ENCODE results near the gene TRAF2.

Gene TRAF2

DNA sequence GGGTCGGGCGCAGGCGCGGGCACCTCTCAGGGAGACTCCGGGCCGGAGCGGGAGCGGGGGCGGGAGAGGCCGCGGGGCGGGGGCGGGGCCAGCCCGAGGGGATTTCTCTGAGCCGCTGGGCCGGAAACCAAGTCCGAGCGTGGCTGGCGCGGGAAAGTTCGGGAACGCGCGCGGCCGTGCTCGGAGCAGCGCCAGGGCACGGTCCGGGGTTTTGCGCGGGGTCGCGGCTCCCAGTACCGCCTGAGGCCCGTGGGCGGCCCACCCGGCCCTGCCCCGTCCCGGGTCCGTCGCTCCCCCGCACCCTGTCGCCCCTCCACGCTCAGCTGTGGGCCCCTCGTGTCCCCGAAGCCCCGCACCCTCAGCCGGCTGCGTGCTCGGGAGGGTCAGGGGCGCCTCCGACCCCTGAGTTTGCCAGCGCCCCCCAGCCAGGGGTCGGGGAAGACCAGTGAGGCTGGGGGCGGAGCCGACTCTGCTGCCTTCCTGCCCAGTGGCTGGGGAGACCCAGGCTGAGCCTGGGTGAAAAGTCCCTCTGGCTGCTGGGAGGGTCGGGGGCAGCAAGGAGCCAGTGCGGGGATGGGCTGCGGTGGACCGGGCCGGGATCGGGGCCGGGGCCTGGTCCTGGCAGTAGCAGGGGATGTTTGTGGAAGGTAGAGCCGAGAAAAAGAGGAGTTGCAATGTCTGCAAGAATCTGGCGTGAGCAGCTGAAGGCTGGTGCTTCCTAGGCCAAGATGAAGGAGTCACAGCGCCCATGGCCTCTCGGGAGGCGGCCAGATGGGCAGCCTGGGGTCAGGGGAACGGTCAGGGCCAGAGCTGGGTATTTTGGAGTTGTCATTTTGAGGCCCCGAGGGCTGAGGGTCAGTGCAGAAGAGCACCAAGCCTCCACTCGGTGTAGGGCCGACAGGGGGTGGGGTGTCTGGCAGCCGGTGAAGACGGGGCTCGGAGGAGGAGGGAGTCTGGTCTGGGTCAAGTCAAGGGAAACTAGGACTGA is 588 bp downstream of the TRAF2 start:
- FAIRE-seq = peak; percentile 79
- TF ChIP-seq TAF1 (IDR thresholded peaks at IDR 0.05; ENCODE audit: borderline replicate concordance, low read depth, low read length) (0 out of 2 replicates have a peak, but pooled peaks have one; percentile 11), POLR2AphosphoS5 (IDR thresholded peaks at IDR 0.05; ENCODE audit: low read depth, low read length) (no peak), POLR2A (IDR thresholded peaks at IDR 0.05; ENCODE audit: low read depth, low read length) (peak; percentile 52; the same call in 1 of the 2 replicates)
- peak; percentile 85 for DNase-seq (ENCODE audit: insufficient read length)

DNA sequence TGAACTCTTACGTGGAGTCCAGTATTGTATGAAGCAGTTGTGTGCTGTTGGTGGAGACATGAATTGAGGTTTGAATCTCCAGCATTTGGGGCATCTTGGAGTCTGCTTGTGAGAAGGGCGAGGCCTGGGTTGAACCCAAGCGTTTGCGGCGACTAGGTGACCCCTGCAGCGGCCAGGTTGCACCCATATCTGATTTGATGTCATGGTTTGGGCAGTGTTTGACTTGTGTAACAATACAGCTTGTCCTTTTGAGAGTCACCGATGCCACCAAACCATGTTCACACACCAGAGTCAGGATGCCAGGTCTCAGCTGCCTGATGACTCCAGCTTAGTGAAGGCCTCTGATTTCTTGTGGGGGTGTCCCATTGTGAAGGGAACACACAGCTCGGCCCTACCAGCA is 2.1 kb downstream of the TRAF2 start:
- TF ChIP-seq TAF1 (IDR thresholded peaks at IDR 0.05; ENCODE audit: borderline replicate concordance, low read depth, low read length) = no peak
- TF ChIP-seq POLR2AphosphoS5 (IDR thresholded peaks at IDR 0.05; ENCODE audit: low read depth, low read length) = no peak
- no peak for TF ChIP-seq POLR2A (IDR thresholded peaks at IDR 0.05; ENCODE audit: low read depth, low read length)
- DNase-seq (ENCODE audit: insufficient read length) (no peak), FAIRE-seq (no peak)

DNA sequence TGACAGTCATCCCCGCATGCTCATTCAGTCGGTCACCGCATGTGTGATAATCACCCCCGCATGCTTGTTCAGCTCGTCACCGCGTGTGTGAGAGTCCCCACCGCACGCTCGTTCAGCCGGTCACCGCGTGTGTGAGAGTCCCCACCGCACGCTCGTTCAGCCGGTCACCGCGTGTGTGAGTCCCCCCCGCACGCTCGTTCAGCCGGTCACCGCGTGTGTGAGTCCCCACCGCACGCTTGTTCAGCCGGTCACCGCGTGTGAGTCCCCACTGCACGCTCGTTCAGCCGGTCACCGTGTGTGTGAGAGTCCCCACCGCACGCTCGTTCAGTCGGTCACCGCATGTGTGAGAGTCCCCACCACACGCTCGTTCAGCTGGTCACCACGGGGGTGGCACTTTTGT is 3.5 kb downstream of the TRAF2 start:
- DNase-seq (ENCODE audit: insufficient read length) (no peak), FAIRE-seq (no peak)
- TF ChIP-seq TAF1 (IDR thresholded peaks at IDR 0.05; ENCODE audit: borderline replicate concordance, low read depth, low read length) (no peak), POLR2A (IDR thresholded peaks at IDR 0.05; ENCODE audit: low read depth, low read length) (no peak), POLR2AphosphoS5 (IDR thresholded peaks at IDR 0.05; ENCODE audit: low read depth, low read length) (no peak)

DNA sequence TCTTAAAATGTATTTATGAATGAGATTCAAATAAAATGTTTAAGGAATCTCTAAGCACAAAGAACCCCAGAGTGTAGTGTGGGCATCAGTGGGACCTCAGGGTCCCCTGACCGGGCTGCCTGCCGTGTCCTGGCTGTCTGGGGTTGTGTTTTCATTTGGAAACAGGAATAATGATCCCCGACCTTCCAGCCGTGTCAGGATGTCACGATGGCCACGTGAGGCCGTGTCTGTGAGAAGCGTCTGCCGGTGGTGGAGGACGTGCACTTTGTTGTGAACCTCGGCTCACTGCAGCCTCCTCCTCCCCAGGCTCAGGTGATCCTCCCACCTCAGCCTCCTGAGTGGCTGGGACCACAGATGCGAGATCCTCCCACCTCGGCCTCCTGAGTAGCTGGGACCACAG is 4.3 kb downstream of the TRAF2 start:
- DNase-seq (ENCODE audit: insufficient read length) (no peak), FAIRE-seq (no peak)
- TF ChIP-seq POLR2A (IDR thresholded peaks at IDR 0.05; ENCODE audit: low read depth, low read length) (no peak), POLR2AphosphoS5 (IDR thresholded peaks at IDR 0.05; ENCODE audit: low read depth, low read length) (no peak), TAF1 (IDR thresholded peaks at IDR 0.05; ENCODE audit: borderline replicate concordance, low read depth, low read length) (no peak)

DNA sequence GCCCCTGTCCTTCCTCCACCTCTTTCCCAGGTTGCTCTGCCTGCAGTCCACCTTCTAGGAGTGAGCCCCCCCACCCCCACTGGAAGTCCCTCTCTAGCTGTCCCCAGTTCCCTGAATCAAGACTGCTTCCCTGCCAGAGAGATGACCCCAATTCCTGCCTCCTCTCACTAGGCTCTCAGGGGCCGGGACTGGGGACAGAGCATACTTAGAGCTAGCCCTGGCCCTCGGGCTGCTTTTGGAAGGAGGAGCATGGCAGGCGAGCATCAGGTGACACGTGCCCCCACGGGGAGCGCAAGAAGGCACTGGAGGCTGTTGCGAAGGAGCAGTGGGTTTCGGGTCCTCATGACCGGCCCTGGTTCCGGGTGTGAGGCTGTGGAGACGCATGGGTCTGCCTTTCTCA is 9.7 kb downstream of the TRAF2 start:
- DNase-seq (ENCODE audit: insufficient read length) (no peak), FAIRE-seq (no peak)
- no peak for TF ChIP-seq TAF1 (IDR thresholded peaks at IDR 0.05; ENCODE audit: borderline replicate concordance, low read depth, low read length)
- no peak for TF ChIP-seq POLR2AphosphoS5 (IDR thresholded peaks at IDR 0.05; ENCODE audit: low read depth, low read length)
- TF ChIP-seq POLR2A (IDR thresholded peaks at IDR 0.05; ENCODE audit: low read depth, low read length) = no peak

DNA sequence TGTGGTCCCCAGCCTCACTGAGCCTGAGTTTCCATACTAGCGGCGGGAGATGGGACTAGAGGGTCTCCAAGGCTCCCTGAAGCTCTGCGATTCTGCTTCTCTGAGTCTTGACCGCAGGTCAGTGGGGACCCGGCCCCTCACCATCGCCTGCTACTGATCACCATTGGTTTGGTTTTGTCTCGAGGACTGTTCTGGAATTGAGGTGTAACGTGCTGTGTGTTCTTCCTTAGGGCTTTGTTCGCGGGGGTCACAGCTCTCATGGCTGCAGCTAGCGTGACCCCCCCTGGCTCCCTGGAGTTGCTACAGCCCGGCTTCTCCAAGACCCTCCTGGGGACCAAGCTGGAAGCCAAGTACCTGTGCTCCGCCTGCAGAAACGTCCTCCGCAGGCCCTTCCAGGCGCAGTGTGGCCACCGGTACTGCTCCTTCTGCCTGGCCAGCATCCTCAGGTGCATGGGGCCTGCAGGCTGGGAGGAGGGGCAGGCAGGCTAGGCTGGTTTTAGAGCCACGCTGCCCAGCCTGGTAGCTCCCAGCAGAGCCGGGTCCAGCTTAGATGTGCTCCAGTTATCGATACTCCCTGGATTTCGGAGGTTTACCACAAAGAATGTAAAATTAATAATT is 12.3 kb downstream of the TRAF2 start:
- TF ChIP-seq POLR2AphosphoS5 (IDR thresholded peaks at IDR 0.05; ENCODE audit: low read depth, low read length) (no peak), TAF1 (IDR thresholded peaks at IDR 0.05; ENCODE audit: borderline replicate concordance, low read depth, low read length) (no peak), POLR2A (IDR thresholded peaks at IDR 0.05; ENCODE audit: low read depth, low read length) (no peak)
- no peak for DNase-seq (ENCODE audit: insufficient read length)
- FAIRE-seq = no peak

DNA sequence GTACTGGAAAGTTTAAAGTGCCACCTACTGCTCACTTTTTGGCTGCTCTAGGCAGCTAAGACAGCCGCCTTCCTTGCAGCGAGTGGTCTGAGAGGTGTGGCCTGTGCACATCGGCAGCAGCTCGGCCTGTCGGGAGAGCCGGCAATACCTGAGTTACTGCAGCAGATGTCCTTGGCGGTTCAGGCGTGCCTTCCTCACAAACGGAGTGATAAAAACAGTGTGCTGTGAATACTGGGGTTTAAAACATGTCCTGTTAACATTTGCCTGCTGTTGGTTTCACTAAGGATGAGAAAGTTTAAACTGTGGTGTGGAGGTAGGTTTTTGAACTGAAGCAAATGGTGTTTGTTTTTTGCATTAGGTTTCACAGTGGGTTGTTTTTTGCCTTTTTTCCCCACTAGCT is 12.9 kb downstream of the TRAF2 start:
- FAIRE-seq (peak; percentile 84), DNase-seq (ENCODE audit: insufficient read length) (peak; percentile 70)
- TF ChIP-seq TAF1 (IDR thresholded peaks at IDR 0.05; ENCODE audit: borderline replicate concordance, low read depth, low read length) (no peak), POLR2AphosphoS5 (IDR thresholded peaks at IDR 0.05; ENCODE audit: low read depth, low read length) (no peak), POLR2A (IDR thresholded peaks at IDR 0.05; ENCODE audit: low read depth, low read length) (no peak)

DNA sequence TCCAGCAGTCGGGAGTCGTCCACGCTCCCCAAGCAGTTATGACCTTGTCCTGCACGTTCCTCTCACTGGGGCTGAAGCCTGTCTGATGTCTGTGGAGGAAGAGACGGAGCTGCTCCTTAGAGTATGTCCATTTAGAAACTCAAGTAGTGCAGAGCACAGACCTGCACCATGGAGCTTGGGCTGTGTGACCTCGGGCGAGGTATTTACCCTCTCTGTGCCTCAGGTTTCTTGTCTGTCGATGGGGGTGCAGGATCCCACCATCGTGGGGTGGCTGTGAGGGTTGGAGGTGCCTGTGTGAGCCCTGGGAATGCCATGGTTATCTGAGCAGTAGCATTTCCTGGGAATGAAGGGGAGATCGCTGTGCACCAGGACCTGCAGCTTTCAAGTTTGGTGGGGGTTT is 14.2 kb downstream of the TRAF2 start:
- DNase-seq (ENCODE audit: insufficient read length) (no peak), FAIRE-seq (no peak)
- TF ChIP-seq POLR2A (IDR thresholded peaks at IDR 0.05; ENCODE audit: low read depth, low read length) = no peak
- TF ChIP-seq TAF1 (IDR thresholded peaks at IDR 0.05; ENCODE audit: borderline replicate concordance, low read depth, low read length) = no peak
- no peak for TF ChIP-seq POLR2AphosphoS5 (IDR thresholded peaks at IDR 0.05; ENCODE audit: low read depth, low read length)

DNA sequence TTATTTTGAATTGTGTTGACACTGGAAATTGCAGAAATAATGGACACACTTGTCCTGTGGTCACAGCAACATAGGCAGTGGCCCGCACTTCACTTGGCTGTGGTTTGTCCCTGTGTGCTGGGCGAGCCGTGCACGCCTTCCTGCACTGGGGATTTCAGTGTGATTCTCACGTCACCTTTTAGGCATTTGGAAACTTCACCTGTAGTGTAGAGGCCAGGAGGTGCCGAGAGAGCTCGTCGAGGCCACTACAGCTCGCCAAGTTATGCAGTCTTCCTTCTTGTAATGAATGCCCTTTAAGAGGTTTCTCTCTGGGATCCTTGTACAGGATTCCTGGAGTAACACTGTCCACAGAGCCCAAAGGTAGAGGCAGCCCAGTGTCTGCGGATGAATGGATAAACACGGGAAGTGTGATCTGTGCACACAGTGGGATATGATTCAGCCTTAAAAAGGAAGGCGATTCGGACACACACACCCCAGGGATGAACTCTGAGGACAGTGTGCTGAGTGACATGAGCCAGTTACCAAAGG is 14.7 kb downstream of the TRAF2 start:
- TF ChIP-seq TAF1 (IDR thresholded peaks at IDR 0.05; ENCODE audit: borderline replicate concordance, low read depth, low read length) (no peak), POLR2A (IDR thresholded peaks at IDR 0.05; ENCODE audit: low read depth, low read length) (no peak), POLR2AphosphoS5 (IDR thresholded peaks at IDR 0.05; ENCODE audit: low read depth, low read length) (no peak)
- peak; percentile 70 for FAIRE-seq

DNA sequence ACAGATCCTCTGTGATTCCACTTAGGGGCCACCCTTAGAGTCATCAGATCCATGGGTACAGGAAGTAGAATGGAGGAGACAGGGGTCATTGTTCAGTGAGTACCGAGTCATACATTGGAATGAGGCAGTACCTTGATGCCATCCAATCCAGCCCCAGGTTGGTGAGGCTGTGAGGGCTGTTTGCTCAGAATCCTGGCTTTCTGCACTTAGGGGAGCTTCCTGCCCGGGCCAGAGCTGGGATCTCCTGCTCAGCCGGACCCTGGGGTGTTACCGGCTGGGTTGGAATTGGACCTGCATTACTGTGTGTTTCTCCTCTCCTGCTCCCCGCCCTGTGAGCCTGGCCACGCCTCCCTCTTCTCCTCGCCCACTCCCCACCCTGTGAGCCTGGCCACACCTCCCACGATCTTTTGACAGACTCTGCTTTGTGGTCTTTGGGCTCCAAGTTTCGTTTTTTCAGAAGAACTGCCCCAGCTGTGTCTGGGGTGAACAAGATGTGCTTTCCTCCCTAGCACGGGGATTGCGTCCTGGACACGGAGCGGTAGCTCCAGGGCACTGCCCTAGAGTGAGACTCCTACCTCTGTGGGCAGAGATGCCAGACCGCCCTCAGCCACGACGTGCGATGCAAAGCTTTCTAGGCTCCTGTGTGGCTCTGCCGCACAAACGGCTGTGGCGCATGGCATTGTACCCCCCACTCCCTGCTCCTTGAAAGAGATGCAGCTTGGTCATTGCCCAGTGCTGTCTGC is 15.4 kb downstream of the TRAF2 start:
- TF ChIP-seq POLR2A (IDR thresholded peaks at IDR 0.05; ENCODE audit: low read depth, low read length) (peak; percentile 85), POLR2AphosphoS5 (IDR thresholded peaks at IDR 0.05; ENCODE audit: low read depth, low read length) (peak; percentile 88), TAF1 (IDR thresholded peaks at IDR 0.05; ENCODE audit: borderline replicate concordance, low read depth, low read length) (0 out of 2 replicates have a peak, but pooled peaks have one; percentile 33)
- DNase-seq (ENCODE audit: insufficient read length) (peak; percentile 71), FAIRE-seq (peak; percentile 92)

More for the DNA sequence above, 14.7 kb downstream of the TRAF2 start:
- DNase-seq (ENCODE audit: insufficient read length) = no peak

Measured in GM12892 (cell line).